NCI-H2171 (cell line): Measurements from ENCODE around the gene TOM1.
A peak's percentile ranks its signal among the peaks of the same experiment; 100 is the strongest.

Source experiments
- DNase-seq: peaks from one replicate; lab custom pipeline; 2025; lab: John Stamatoyannopoulos, UW

Gene TOM1

DNA sequence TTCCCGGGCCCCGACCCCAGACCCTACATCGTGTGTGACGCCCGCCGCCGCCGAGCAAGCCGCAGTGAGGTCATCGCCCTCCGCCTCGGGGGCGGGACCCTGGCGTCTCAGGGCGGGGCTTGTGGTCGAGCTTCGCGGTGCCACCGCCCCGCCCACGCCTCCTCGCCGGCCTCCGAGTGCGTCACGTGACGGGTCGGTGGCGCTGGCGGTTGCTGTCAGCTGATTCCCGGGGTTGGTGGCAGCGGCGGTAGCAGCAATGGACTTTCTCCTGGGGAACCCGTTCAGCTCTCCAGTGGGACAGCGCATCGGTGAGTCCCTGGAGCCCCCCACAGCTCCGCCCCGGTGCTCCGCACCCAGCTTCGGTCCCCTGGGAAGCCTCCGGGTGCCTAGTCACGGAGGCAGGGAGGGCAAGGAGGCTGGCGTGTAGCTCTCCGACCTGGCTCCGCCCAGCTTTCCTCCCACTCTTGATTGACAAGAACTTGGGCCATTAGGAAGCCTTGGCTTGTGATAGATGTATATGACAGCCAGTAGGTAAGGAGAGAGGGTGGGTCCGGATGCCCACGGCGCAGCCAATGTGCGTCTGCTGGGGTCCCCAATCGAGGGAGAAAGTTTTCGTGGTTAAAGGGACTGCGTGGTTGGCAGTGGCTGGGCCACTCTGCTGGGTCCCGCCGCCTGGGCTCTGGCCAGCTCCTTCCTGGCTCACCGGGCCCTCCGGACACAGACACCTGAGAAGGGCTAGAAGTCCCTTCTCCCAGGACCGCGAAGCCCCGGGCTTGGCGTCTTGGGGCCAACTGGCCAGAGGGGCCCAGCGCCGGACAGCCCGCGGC is at the start of gene TOM1:
Gene TOM1 (plus strand): TSS at position 222 of the 827 bp plus-strand sequence. CDS start 35 bp downstream, at position 257.
- peak; percentile 96 for DNase-seq

GRCh38 chr22:35250156-35250555 is 49.5 kb upstream of the TOM1 start:
- DNase-seq, result no peak

GRCh38 chr22:35253946-35254345 is 45.7 kb upstream of the TOM1 start:
- DNase-seq, result no peak

DNA sequence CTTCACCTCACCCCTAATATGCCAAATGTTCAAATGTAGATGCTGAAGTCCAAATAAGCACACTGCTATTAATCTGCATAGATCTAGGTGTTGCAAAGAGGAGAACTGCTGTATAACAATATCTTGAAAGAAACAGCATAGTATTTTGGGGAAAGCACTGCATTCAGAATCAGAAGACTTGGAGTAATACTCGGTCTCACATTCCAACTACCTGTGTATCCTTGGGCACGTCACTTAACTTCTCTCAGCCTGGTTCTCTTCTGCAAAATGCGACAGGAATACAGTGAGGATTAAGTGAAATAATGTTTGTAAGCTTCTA is 42.7 kb upstream of the TOM1 start:
- no peak for DNase-seq

GRCh38 chr22:35257321-35258190 is 42.1 kb upstream of the TOM1 start, which contains the start of gene HMGXB4:
TSS of gene HMGXB4 (plus strand) at chr22:35257493. CDS start at chr22:35262391, 4,898 bp downstream.
- peak; percentile 91 for DNase-seq

GRCh38 chr22:35258191-35258988 is 41.3 kb upstream of the TOM1 start:
- peak; percentile 19 for DNase-seq

DNA sequence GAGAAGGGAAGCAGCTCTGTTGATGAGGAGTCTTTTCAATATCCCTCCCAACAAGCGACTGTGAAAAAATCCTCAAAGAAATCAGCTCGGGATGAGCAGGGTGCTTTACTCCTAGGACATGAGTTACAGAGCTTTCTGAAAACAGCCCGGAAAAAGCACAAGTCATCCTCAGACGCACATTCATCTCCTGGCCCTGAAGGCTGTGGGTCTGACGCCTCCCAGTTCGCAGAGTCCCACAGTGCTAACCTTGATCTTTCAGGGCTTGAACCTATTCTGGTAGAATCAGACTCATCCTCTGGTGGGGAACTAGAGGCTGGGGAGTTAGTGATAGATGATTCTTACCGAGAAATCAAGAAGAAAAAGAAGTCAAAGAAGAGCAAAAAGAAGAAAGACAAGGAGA is 34.7 kb upstream of the TOM1 start:
- no peak for DNase-seq

DNA sequence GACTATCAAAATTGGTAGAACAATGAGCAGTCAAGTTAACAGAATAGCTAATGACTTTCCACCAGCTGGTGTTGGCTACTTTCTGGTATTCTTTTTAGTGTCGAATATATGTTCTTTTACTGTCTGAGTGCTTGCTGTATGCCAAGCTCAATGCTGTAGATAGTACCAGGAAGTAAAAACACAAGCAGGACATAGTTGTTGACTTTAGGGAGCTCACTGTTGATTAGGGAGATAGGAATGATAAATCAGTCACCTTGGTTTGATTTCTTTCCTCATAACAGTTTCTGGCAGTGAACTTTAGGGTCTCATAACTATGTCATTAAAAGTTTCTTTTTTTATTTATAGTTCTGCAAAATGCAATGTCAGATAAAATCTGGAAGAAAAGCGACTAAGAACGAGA is 33.4 kb upstream of the TOM1 start:
- DNase-seq, result no peak

DNA sequence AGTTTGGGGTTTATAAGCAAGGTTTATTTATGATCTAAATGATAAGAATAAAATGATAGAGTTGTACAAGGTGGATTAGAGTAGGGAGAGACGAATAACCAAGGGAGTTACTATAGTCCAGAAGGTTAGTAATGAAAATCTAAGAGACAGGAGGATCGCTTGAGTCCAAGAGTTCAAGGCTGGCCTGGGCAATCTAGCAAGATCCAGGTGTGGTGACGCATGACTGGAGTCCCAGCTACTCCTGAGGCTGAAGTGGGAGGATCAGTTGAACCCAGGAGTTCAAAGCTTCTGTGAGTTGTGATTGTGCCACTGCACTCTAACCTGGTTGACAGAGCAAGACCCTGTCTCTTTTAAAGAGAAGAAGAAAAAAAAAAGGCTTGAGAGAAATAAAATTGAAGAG is 30.1 kb upstream of the TOM1 start:
- no peak for DNase-seq

DNA sequence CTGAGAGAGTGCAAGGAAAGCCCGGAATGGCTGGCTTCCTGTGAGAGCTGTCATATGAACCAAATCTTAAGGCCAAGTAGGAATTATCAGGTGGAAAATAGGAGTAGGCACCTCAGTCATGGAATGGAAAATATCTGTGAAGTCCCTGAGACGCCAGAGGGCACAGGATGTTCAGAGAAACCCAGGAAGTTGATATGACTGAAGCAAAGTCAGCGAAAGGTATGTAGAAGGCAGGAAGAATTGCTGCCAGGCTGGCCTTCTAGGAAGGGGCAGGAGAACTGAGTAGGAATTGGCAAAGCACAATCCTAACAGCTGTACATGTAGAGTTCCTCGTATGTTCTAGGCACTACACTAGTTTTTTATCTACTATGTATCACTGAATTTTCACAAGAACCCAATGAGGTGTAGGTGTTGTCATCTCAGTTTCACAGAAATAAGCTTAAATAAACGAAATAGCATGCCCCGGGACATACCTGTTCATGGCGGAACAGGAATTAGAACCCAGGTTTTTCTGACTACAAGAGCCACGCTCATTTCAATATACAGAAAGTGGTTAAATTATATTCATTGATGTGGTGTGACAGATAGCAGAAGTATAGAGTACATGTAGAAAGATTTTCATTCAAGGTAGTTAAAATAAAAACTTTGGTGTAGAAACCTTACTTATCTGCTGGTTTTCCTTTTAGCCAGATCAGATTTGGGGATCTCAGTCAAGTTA is 25.4 kb upstream of the TOM1 start:
- no peak for DNase-seq

DNA sequence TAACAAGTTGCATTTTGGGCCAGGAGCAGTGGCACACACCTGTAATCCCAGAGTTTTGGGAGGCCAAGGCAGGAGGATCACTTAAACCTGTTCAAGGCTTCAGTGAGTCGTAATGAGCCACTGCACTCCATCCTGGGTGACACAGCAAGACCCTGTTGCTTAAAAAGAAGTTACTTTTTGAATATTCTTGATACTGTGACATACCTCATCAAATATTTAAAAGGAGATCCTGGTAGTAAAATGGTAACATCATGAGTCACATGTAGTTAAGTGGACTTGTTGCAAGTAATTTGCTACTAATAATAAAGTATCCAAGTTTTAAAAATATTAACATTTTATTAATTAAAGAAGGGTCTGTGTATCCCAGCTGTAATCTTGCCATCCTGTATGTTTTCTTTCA is 24.1 kb upstream of the TOM1 start:
- DNase-seq, result no peak

- no peak for DNase-seq
Measured at GRCh38 chr22:35276019-35276418, 23.7 kb upstream of the TOM1 start.

GRCh38 chr22:35288116-35288515 is 11.6 kb upstream of the TOM1 start:
- DNase-seq, result no peak

DNA sequence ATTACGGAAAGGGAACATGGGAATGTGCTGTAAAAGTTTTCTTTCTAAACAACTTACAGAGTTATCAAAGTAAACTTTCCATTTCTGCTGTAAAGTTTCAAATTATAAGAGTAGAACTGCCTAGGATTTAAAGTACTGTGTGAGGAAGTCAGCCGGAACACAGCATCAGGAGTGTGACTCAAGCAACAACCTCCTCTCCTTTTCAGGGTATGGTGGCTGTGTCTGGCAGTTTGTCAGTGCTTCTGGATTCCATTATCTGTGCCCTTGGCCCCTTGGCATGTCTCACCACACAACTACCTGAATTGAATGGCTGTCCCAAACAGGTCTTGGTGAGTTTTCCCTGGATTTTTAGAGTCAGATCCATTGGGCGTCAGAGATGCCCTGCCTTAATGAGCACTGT is 6.9 kb upstream of the TOM1 start:
- DNase-seq, result no peak

DNA sequence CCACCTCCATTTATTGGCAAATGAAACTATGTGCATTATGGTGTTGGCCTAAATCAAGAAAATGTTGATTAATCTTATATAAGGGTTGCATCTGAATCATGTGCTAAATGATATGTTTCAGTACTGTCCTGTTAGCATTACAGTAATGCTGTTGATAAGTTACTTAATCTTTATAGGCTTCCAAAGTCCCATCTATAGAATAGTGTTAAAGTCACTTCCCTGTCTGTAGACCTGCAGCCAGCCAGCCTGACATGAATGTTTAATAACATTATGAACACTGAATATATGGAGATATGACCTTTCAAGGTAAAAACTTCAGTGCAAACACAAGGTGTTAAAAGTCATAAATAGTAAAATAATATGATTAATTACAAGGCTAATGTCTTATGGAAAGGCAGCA is 3.6 kb upstream of the TOM1 start:
- no peak for DNase-seq

DNA sequence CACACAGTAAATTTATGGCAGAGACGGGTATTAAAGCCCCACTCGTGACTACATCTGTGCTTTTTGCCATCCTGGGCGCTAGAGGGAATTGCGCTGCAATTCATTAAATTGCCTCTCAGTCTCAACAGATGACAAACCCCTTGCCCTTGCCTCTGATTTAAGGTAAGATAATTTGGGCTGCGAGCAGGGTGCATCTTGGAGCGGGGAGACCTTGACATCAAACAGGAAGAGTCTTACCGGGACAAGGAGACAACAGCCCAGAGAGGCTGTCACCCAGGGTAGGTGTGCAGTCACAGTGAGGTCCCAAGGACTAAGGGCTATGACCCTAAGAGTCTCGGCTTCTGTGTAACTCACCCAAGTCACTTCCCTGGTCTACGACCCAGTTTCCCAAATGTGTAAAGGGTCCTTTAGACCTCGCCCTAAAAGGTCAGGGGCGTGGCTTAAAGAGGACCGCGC is 449 bp upstream of the TOM1 start:
- no peak for DNase-seq

DNA sequence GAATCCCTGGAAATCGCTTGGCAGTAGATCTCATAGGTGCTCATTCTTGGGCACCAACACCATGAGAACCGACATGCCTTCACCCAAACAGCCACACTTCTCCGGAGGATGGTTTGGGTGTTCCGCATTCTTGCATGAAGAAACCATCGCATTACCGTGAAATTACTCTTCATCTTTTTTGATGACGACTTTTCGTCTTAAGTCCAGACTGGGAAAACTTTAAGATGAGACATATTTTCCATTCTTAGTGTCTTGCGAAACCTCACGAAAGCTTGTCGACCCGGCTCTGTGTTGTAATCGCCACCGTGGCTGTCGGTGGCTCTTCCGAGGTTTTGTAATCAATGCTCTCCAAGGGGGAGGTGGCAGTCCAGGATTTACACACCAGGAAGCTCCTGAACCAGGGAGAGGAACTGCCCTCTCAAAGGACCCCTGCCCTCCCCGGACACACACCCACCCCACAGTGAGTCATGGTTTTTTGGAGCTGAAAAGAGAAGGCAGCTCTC is 1.7 kb downstream of the TOM1 start:
- DNase-seq, result no peak

DNA sequence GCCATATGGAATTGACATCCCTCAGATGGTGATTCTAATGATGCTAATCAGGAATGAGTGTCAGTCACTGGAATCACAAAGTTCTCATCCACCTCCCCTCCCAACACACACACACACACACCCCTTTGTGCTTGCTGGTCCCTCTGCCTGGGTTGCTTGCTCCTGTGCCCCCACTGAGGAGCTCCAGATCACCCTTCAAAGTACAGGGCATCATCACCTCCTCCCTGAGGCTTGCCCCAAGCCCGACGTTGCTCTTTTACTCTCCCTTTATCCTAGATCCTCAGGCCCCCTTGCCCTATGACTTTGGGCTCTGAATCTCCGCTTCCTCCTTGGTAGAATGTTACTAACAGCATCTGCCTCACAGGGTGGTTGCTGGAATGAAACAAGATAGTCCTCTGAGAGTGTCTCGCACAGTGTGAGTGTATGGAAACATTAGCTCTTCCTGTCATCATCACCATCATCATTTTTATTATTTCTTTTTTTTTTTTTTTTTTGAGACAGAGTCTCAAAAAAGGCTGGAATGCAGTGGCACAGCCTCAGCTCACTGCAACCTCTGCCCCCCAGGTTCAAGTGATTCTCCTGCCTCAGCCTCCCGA is 3.4 kb downstream of the TOM1 start:
- no peak for DNase-seq

- DNase-seq, result no peak
Measured at GRCh38 chr22:35305525-35306070, 5.9 kb downstream of the TOM1 start.

DNA sequence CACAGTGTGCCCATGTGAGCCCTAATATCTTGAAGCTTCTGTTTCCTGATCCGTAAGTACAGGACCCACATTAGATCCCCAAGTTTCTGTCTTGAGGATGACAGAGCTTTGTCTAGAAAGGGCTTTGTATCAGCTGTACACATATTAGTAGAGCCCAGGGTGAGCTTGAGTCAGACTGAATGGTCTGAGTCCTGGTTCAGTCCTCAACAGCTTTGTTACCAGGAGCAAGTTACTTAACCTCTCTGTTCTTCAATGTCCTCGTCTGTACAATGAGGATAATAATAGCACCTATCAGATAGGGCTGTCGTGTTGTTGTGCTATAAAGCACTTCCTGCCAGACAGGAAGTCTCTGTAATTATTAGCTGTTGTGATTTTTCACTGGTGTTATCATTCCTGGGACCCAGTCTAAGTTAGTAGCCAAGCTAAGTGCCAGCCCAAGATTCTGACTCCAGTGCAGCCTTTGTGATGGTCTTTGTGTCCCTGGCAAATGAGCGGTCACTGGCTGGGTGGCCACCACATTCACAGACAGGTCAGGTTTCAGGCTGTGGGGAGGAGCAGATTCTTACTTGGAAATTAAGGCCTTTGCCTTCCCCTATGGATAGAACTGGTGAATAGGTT is 6.8 kb downstream of the TOM1 start:
- no peak for DNase-seq
